ENCODE results near the gene CRYGC. TPM values are rescaled to one million over a fixed set of nuclear protein-coding genes. Genes with fewer than 3 reads are reported as not detected.

The CRYGC gene
- total RNA-seq, 4 donors from 2014 or later: not detected

- no peak for TF ChIP-seq CTCF (IDR thresholded peaks at IDR 0.05; ENCODE audit: low read depth)
Measured at GRCh38 chr2:208147759-208148158, 18.1 kb upstream of the CRYGC start.

- TF ChIP-seq CTCF (IDR thresholded peaks at IDR 0.05; ENCODE audit: low read depth): no peak
Measured at GRCh38 chr2:208147008-208147407, 17.4 kb upstream of the CRYGC start.

- TF ChIP-seq CTCF (IDR thresholded peaks at IDR 0.05; ENCODE audit: low read depth): no peak
Measured at GRCh38 chr2:208146006-208146405, 16.4 kb upstream of the CRYGC start, which contains the start of gene CRYGB. TSS of gene CRYGB (minus strand) at chr2:208146158. CDS start at chr2:208146120, 38 bp downstream.

GRCh38 chr2:208142925-208143799 lies 13.5 kb upstream of the CRYGC start:
- TF ChIP-seq CTCF (IDR thresholded peaks at IDR 0.05; ENCODE audit: low read depth): no peak

- TF ChIP-seq CTCF (IDR thresholded peaks at IDR 0.05; ENCODE audit: low read depth): no peak
Measured at GRCh38 chr2:208142240-208142924, 12.8 kb upstream of the CRYGC start.

GRCh38 chr2:208139447-208139846 lies 9.8 kb upstream of the CRYGC start:
- no peak for TF ChIP-seq CTCF (IDR thresholded peaks at IDR 0.05; ENCODE audit: low read depth)

- TF ChIP-seq CTCF (IDR thresholded peaks at IDR 0.05; ENCODE audit: low read depth): no peak
Measured at GRCh38 chr2:208136716-208137094, 7.1 kb upstream of the CRYGC start.
